ENCODE data around the gene PRSS12.

Gene PRSS12

DNA sequence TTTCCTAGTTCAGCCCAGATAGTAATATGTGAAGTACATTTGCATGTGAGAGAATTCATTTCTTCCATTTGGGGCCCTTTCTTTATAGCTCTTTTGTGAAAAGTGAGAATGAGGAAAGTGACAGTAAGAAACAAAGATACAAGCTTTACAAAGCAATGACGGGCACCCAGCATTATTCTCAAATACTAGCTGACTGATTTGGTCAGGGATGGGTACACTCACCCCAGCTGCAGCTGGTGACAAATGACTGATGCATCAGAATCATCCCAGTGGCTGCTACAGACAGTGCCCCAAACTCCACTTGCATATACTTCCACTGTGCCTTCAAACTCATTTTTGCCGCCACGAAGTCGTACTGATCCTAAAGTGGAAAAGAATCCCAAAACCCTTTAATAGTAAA is 14.8 kb downstream of the PRSS12 start:
- DNase-seq (ENCODE audit: low read depth, low spot score) = no peak
- Histone ChIP-seq H3K36me3 (ENCODE audit: insufficient read depth, insufficient read length, low read length) (no peaks in the 10 kb centered on the region), H3K4me3 (ENCODE audit: insufficient read length, low read depth) (no peak overlapping the region), H3K27me3 (ENCODE audit: insufficient read depth, insufficient read length) (no peaks in the 10 kb centered on the region), H3K4me1 (ENCODE audit: insufficient read depth, insufficient read length) (no peaks in the 10 kb centered on the region), H3K9ac (ENCODE audit: insufficient read length, low read depth) (no peak overlapping the region), H3K9me3 (ENCODE audit: insufficient read depth, low read length) (no peaks in the 10 kb centered on the region)
- TF ChIP-seq YY1 (IDR thresholded peaks at IDR 0.05; ENCODE audit: insufficient read depth, insufficient read length) = no peak
- no peak for TF ChIP-seq SUZ12 (IDR thresholded peaks at IDR 0.05; ENCODE audit: extremely low read depth, insufficient read depth, insufficient read length)
- TF ChIP-seq ZNF274 (IDR thresholded peaks at IDR 0.05; ENCODE audit: low read depth, low read length) = no peak

DNA sequence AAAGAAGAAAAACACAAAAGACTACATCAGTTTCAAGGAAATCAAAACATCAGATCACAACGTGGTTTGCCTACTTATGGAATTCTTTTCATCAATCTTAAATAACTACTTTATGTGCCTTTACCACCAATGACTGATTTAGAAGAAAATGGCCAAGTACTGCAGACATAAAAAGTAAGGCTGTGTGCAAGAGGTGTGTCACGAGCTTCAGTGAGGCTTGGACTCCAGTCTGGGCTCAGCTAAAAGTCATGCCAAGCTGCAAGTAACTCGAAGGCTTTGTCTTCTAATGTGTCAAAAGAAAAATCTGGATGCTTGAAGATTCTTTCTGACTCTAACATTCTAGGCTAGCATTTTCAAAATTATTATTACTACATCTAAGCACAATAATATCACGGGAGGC is 17.0 kb downstream of the PRSS12 start:
- Histone ChIP-seq H3K4me3 (ENCODE audit: insufficient read length, low read depth) (no peak overlapping the region), H3K4me1 (ENCODE audit: insufficient read depth, insufficient read length) (no peaks in the 10 kb centered on the region), H3K36me3 (ENCODE audit: insufficient read depth, insufficient read length, low read length) (no peaks in the 10 kb centered on the region), H3K27me3 (ENCODE audit: insufficient read depth, insufficient read length) (no peaks in the 10 kb centered on the region), H3K9ac (ENCODE audit: insufficient read length, low read depth) (no peak overlapping the region), H3K9me3 (ENCODE audit: insufficient read depth, low read length) (no peaks in the 10 kb centered on the region)
- DNase-seq (ENCODE audit: low read depth, low spot score) = no peak
- TF ChIP-seq YY1 (IDR thresholded peaks at IDR 0.05; ENCODE audit: insufficient read depth, insufficient read length) = no peak
- no peak for TF ChIP-seq SUZ12 (IDR thresholded peaks at IDR 0.05; ENCODE audit: extremely low read depth, insufficient read depth, insufficient read length)
- no peak for TF ChIP-seq ZNF274 (IDR thresholded peaks at IDR 0.05; ENCODE audit: low read depth, low read length)

DNA sequence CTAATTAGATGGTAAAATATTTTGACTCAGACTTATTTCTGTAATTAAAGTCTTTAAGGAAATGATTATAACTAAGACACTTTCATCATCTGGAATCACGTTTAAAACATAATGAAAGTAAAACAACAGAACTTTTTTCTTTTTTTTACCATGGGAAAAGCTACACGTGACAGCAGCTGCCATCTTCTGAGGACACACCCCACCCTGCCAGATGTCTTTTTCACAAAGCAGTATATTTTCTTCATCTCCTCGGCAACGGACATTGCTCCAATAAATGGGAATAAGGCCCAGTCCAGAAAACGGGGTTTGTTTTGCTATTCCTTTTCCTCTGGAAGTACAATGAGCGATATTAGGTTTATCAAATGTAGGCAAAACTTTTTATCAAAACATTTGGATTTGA is 17.5 kb downstream of the PRSS12 start:
- H3K4me3 ChIP-seq (ENCODE audit: insufficient read length, low read depth) = no peak overlapping the region
- DNase-seq (ENCODE audit: low read depth, low spot score) = no peak
- no peaks in the 10 kb centered on the region for H3K36me3 ChIP-seq (ENCODE audit: insufficient read depth, insufficient read length, low read length)
- TF ChIP-seq ZNF274 (IDR thresholded peaks at IDR 0.05; ENCODE audit: low read depth, low read length) (no peak), YY1 (IDR thresholded peaks at IDR 0.05; ENCODE audit: insufficient read depth, insufficient read length) (no peak), SUZ12 (IDR thresholded peaks at IDR 0.05; ENCODE audit: extremely low read depth, insufficient read depth, insufficient read length) (no peak)
- H3K27me3 ChIP-seq (ENCODE audit: insufficient read depth, insufficient read length) = no peaks in the 10 kb centered on the region
- no peaks in the 10 kb centered on the region for H3K4me1 ChIP-seq (ENCODE audit: insufficient read depth, insufficient read length)
- H3K9ac ChIP-seq (ENCODE audit: insufficient read length, low read depth) = no peak overlapping the region
- no peaks in the 10 kb centered on the region for H3K9me3 ChIP-seq (ENCODE audit: insufficient read depth, low read length)

DNA sequence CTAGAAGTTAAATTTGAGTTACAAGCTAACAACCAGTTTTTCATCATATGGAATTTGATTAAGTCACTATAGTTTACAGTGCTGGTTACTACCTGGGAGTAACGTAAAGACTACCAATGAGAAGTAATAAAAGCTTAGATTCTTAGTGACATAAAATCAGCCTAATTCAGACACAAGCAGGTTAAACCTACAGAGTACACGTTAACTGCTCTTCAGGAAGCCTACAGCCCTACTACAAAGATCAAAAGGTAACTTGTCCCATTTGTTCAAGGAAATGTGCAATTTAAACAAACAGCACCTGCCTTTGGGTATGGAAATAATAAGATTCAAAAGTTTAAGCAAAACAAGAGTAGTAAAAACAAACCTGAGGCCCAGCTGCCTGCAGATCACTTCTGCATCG is 21.5 kb downstream of the PRSS12 start:
- no peak for DNase-seq (ENCODE audit: low read depth, low spot score)

DNA sequence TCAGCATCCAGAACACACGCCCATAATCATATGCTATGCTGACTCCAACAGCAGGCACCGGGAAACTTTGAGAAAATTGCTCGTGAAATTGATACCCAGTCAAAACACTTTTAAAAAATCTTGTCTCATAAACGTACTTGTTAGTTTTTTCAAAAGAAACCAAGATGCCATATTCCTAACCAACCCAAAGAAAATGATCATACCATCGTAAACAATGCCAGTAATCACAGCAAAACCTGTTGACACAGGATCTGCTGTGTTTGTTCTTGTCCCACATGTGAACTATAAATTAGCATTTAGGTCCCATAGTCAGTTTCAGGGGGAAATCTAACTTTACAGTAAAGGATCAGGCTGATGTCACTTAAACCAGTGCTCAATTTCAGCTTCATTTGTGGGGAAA is 23.0 kb downstream of the PRSS12 start:
- TF ChIP-seq SUZ12 (IDR thresholded peaks at IDR 0.05; ENCODE audit: extremely low read depth, insufficient read depth, insufficient read length) (no peak), ZNF274 (IDR thresholded peaks at IDR 0.05; ENCODE audit: low read depth, low read length) (no peak), YY1 (IDR thresholded peaks at IDR 0.05; ENCODE audit: insufficient read depth, insufficient read length) (no peak)
- Histone ChIP-seq H3K9me3 (ENCODE audit: insufficient read depth, low read length) (no peaks in the 10 kb centered on the region), H3K9ac (ENCODE audit: insufficient read length, low read depth) (no peak overlapping the region), H3K4me1 (ENCODE audit: insufficient read depth, insufficient read length) (no peaks in the 10 kb centered on the region), H3K4me3 (ENCODE audit: insufficient read length, low read depth) (no peak overlapping the region), H3K27me3 (ENCODE audit: insufficient read depth, insufficient read length) (no peaks in the 10 kb centered on the region), H3K36me3 (ENCODE audit: insufficient read depth, insufficient read length, low read length) (no peaks in the 10 kb centered on the region)
- no peak for DNase-seq (ENCODE audit: low read depth, low spot score)

More for the DNA sequence above, 21.5 kb downstream of the PRSS12 start:
- no peak overlapping the region for H3K9ac ChIP-seq (ENCODE audit: insufficient read length, low read depth)
- H3K4me3 ChIP-seq (ENCODE audit: insufficient read length, low read depth) = no peak overlapping the region
- no peak for TF ChIP-seq YY1 (IDR thresholded peaks at IDR 0.05; ENCODE audit: insufficient read depth, insufficient read length)
- H3K36me3 ChIP-seq (ENCODE audit: insufficient read depth, insufficient read length, low read length) = no peaks in the 10 kb centered on the region
- H3K4me1 ChIP-seq (ENCODE audit: insufficient read depth, insufficient read length) = no peaks in the 10 kb centered on the region
- H3K9me3 ChIP-seq (ENCODE audit: insufficient read depth, low read length) = no peaks in the 10 kb centered on the region
- H3K27me3 ChIP-seq (ENCODE audit: insufficient read depth, insufficient read length) = no peaks in the 10 kb centered on the region

DNA sequence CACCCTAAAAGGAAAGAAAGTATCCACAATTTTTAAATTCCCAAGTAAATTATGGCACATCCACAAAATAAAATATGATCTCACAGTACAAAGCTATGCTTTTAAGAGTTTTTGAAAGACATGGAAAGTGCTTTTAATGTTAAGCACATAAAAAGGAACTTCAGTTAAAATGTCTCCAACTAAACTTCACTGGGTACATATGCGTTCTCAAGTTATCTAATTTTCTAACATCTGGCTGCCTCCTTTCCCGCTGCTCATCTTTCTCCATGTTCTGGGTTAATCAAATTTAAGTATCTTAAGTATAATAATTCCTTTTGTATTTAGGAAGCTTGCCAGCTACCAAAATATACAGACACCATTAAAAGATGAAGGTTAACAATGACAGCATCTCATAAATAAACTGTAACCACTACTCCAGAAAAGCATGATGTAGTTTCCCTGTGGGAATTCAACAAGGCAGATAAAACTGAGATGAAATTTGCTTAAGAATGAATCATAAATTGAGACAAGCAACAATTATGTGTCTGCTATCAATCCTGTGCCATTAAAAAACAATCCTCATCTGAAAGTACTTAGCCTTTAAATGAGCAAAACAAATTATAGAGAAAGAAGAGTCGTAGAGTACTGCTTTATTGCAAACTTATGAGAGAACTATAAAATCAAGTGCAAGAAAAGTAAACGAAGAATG is 25.1 kb downstream of the PRSS12 start:
- Histone ChIP-seq H3K9me3 (ENCODE audit: insufficient read depth, low read length) (no peaks in the 10 kb centered on the region), H3K36me3 (ENCODE audit: insufficient read depth, insufficient read length, low read length) (no peaks in the 10 kb centered on the region), H3K4me1 (ENCODE audit: insufficient read depth, insufficient read length) (no peaks in the 10 kb centered on the region), H3K9ac (ENCODE audit: insufficient read length, low read depth) (no peak overlapping the region), H3K4me3 (ENCODE audit: insufficient read length, low read depth) (no peak overlapping the region), H3K27me3 (ENCODE audit: insufficient read depth, insufficient read length) (no peaks in the 10 kb centered on the region)
- TF ChIP-seq ZNF274 (IDR thresholded peaks at IDR 0.05; ENCODE audit: low read depth, low read length) = no peak
- TF ChIP-seq SUZ12 (IDR thresholded peaks at IDR 0.05; ENCODE audit: extremely low read depth, insufficient read depth, insufficient read length) = no peak
- no peak for TF ChIP-seq YY1 (IDR thresholded peaks at IDR 0.05; ENCODE audit: insufficient read depth, insufficient read length)
- no peak for DNase-seq (ENCODE audit: low read depth, low spot score)

DNA sequence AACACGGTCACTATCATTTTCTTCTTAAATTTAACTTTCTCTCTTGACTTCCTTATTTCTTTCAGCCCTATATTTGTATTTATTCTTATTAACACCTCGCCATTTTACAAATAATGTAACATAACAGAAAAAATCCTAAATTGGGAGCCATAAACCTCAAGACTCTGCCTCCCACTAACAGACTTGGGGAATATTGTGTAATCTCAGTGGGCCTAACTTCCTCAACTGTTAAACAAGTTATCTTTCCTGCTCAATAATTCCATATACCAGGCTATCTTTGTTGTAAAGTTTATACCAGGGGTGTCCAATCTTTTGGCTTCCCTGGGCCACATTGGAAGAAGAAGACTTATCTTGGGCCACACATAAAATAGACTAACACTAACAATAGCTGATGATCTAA is 26.2 kb downstream of the PRSS12 start:
- no peaks in the 10 kb centered on the region for H3K9me3 ChIP-seq (ENCODE audit: insufficient read depth, low read length)
- no peaks in the 10 kb centered on the region for H3K4me1 ChIP-seq (ENCODE audit: insufficient read depth, insufficient read length)
- TF ChIP-seq ZNF274 (IDR thresholded peaks at IDR 0.05; ENCODE audit: low read depth, low read length) (no peak), YY1 (IDR thresholded peaks at IDR 0.05; ENCODE audit: insufficient read depth, insufficient read length) (no peak), SUZ12 (IDR thresholded peaks at IDR 0.05; ENCODE audit: extremely low read depth, insufficient read depth, insufficient read length) (no peak)
- no peak overlapping the region for H3K9ac ChIP-seq (ENCODE audit: insufficient read length, low read depth)
- no peaks in the 10 kb centered on the region for H3K36me3 ChIP-seq (ENCODE audit: insufficient read depth, insufficient read length, low read length)
- no peaks in the 10 kb centered on the region for H3K27me3 ChIP-seq (ENCODE audit: insufficient read depth, insufficient read length)
- DNase-seq (ENCODE audit: low read depth, low spot score) = no peak
- no peak overlapping the region for H3K4me3 ChIP-seq (ENCODE audit: insufficient read length, low read depth)
